Duodenal mucosa (tissue), 2 donors: Measurements from ENCODE around the gene NCAN.

Source experiments
- H3K27ac ChIP-seq: one replicate; pipeline ENCODE4 v1.7.0; 2013; ENCODE audit warnings: low read depth, low read length
- H3K27me3 ChIP-seq, 2 donors: one replicate each; pipeline ENCODE4 v1.7.0; 2013; ENCODE audit warnings: low read length in 2 of 2, control low read depth in 1 of 2; ENCODE audit not compliant: insufficient read depth in 2 of 2, control insufficient read depth in 1 of 2
- H3K36me3 ChIP-seq, 2 donors: one replicate each; pipeline ENCODE4 v1.7.0; 2013; ENCODE audit warnings: low read length in 2 of 2, control low read depth in 1 of 2; ENCODE audit not compliant: insufficient read depth in 2 of 2, control insufficient read depth in 1 of 2
- H3K4me1 ChIP-seq, 2 donors: one replicate each; pipeline ENCODE4 v1.7.0; 2013; ENCODE audit warnings: low read length in 2 of 2, control low read depth in 1 of 2; ENCODE audit not compliant: insufficient read depth in 2 of 2, control insufficient read depth in 1 of 2
- H3K4me3 ChIP-seq, 2 donors: one replicate each; pipeline ENCODE4 v1.7.0; 2013; ENCODE audit warnings: low read length in 2 of 2, low read depth in 1 of 2
- H3K9ac ChIP-seq, 2 donors: one replicate each; pipeline ENCODE4 v1.7.0; 2013; ENCODE audit warnings: low read length in 2 of 2, low read depth in 1 of 2
- H3K9me3 ChIP-seq, 2 donors: one replicate each; pipeline ENCODE4 v1.7.0; 2013; ENCODE audit warnings: low read length in 2 of 2, control low read depth in 1 of 2; ENCODE audit not compliant: control insufficient read depth in 1 of 2

NCAN gene

DNA sequence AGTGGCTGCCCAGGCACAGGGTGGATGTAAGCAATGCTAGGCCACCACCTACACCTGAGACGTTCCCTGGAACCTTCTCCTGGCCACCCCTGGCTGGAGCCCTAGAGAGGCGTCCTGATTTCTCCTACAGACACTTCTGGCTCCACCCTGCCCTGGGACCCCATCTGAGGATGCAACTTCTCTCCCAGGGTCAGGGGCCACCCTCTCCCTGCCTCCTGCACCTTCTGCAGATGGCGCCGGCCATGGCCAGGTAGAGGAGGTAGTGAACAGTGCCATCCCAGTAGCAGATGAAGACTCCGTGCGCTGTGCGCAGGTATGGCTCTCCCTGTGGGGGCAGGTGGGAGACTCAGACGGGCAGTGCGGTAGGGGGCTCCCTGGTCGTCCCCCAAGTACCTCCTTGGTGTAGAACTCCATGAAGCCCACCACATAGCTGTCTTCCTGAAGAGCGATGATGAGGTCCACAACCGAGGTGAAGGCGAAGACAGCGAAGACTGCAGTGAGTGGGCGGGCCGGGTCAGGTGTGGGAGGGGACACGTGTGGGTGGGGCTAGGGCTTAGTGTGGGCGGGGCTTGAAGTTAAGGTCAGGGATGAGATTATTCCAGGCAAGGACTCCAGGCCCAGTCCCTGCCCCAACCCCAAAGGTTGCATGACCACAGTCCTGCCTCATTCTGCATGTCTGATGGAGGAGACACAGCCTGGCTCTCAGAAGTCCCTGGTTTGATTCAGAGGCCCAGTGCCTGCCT is 58.4 kb downstream of the NCAN start:
- Histone ChIP-seq H3K9me3 (no peaks in the 10 kb centered on the region), H3K4me1 (peaks cover 21 to 26% of the 10 kb centered on the region in 2 donors), H3K36me3 (peaks cover 0 to 36% of the 10 kb centered on the region in 2 donors), H3K4me3 (peak overlapping the region in 1 of 2 donors; percentile 30), H3K27me3 (no peaks in the 10 kb centered on the region), H3K9ac (no peak overlapping the region), H3K27ac (no peak overlapping the region)

DNA sequence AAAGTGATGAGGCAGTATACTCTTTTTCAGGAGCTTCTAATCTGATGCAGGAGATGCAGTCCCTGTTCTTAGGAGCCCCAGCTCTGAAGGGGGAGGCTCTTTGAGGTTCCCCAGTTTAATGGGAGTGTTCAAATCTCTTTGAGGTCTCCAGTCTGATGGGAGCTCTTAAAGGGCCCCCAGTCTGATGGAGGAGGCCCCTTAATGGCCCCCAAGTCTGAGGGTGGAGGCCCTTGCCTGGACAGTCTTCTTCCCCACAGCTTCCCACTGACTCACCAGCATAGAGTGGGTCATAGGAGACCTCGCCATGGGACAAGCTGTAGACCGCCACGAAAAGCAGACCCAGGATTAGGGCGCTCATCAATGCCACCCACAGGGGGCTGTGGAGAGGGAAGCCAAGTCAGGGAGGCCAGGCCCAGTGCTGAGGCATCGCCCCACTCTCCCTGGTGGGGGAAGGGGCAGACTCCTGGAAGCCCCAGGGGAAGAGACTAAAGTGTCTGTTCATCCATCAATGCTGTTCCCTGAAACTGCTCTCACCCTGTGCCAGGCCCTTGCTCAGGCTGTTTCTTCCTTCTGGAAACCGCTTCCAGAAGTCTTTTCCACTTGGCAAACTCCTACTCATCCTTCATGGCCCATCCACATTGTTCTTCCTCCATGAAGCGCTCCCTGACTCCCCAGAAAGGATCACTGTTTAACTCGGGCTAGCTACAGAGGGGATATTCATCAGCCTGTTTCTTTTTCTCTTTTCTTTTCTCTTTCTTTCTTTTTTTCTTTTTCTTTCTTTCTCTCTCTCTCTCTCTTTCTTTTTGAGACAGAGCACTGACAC is 59.2 kb downstream of the NCAN start:
- Histone ChIP-seq H3K4me1 (peaks cover 28 to 33% of the 10 kb centered on the region in 2 donors), H3K9ac (peak overlapping the region in 1 of 2 donors; percentile 10), H3K27me3 (no peaks in the 10 kb centered on the region), H3K36me3 (peaks cover 5 to 33% of the 10 kb centered on the region in 2 donors), H3K9me3 (no peaks in the 10 kb centered on the region), H3K4me3 (peak overlapping the region in 1 of 2 donors; percentile 30), H3K27ac (no peak overlapping the region)

DNA sequence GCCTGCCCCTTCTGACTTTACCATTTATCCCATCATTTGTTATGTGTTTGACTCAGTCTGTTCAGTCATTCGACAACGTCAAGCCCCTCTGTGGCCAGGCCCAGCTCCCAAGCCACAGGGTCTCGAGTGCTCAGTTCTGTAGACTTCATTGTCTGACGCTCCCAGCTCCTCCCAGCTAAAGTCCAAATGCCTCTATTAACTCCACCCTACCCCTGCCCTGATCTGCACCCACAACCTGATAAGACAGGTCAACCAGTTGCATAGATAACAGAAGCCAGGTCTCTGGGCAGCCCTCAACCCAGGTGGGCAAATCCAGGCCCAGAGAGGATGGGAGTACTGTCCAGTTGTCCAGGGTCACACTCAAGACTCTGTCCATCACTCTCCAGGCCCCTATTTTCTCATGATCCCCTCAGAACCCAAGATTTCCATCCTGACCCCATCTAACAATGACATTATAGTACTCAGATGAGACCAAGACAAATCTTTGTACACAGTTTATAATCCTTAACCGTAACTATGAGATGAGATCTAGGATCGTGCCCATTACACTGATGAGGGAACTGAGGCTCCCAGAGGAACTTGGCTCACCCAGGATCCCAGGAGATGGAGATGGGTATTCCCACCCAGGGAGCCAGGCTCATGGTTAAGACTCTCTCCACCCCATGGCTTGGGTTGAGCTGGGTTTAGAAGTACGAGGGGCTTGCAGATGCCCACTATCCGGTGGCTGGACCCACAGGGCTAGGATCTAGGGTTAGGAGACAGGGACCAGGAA is 60.3 kb downstream of the NCAN start:
- Histone ChIP-seq H3K4me3 (peak overlapping the region; percentile 61 to 68), H3K27me3 (no peaks in the 10 kb centered on the region), H3K9ac (peak overlapping the region; percentile 33 to 62), H3K4me1 (peaks cover 28 to 33% of the 10 kb centered on the region in 2 donors), H3K9me3 (no peaks in the 10 kb centered on the region), H3K36me3 (peaks cover 10 to 31% of the 10 kb centered on the region in 2 donors), H3K27ac (peak overlapping the region; percentile 33)

DNA sequence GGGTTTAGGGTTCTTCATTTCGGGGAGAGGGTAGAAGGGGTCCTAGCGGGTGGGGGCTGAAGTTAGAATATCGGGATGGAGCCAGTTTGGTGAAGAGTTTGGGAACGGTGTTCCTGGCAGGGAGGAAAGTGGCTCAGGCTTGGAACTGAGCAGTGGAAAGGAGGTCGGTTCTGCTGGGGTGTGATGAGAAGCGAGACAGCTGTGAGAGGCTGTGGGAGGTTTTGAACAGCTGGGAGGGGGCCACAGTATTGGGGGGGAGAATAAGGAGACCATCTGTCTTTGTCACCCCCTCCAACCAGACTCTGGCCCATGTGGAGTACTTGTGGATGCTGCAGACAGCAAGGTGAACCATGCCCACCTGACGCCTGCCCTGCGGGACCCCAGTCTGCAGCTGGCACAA is 62.4 kb downstream of the NCAN start:
- peak overlapping the region in 1 of 2 donors; percentile 32 for H3K9ac ChIP-seq
- H3K9me3 ChIP-seq: no peaks in the 10 kb centered on the region
- H3K36me3 ChIP-seq: peaks cover 11 to 45% of the 10 kb centered on the region in 2 donors
- H3K4me1 ChIP-seq: peaks cover 28 to 33% of the 10 kb centered on the region in 2 donors
- H3K4me3 ChIP-seq: no peak overlapping the region
- H3K27me3 ChIP-seq: no peaks in the 10 kb centered on the region
- H3K27ac ChIP-seq: peak overlapping the region; percentile 32

DNA sequence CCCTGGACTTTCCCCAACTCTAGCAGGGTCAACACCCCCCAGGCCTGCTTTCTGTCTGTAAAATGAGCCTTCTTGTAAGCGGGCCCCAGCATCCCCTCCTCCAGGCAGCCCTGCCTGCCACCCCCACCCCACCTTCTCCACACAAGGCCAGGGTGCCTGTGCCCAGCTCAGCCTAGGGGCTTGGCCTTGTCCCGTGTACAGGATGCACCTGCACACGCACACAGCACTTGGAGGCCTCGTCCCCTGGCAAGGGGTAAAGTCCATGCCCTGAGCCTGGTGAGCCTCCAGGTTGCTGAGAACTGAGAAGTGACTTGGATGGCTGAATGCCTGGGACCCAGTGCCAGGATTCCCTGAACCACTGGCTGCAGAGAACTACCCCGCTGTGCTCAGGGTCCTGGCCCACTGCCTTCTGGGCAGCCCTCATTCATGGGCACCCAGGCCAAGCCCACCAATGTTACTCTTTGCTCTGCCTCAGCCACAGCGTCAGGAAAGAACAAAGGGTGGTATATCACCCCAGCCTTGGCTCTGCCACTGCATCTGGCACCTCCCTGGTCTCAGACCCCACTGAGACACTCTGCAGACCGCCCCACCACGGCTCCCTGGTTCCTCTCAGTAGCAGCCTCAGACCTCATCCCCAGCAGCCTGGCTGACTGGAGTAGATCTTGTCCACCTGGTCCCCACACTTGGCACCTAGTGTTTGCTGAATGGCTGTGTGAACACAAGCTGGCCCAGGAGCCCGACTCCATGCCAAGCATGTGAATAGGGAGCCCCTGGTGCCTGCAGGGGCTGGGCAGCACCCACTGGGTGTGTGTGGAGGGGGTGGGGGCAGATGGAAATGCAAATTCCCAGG is 63.2 kb downstream of the NCAN start:
- H3K4me1 ChIP-seq: peaks cover 28 to 33% of the 10 kb centered on the region in 2 donors
- no peaks in the 10 kb centered on the region for H3K27me3 ChIP-seq
- H3K4me3 ChIP-seq: peak overlapping the region in 1 of 2 donors; percentile 51
- H3K9ac ChIP-seq: peak overlapping the region in 1 of 2 donors; percentile 32
- peaks cover 16 to 45% of the 10 kb centered on the region in 2 donors for H3K36me3 ChIP-seq
- peak overlapping the region; percentile 32 for H3K27ac ChIP-seq
- H3K9me3 ChIP-seq: no peaks in the 10 kb centered on the region

DNA sequence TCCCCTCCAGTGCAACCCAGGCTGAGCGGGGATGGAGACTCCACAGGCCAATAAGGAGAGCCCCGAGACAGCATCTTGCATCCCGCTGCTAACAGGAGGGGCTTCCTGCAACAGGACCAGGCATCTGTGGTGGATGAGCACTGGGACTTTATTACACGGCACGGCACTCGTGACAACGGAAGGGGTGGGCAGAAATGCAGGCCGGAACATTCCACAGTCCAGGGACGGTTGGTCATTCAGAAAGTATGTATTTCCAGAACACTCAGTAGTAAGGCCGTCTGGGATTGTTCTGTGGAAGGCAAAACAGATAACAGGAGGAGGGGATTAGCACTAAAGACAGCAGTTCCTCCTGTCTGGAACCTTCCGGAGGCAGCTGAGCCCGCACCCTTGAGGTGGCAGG is 64.6 kb downstream of the NCAN start:
- Histone ChIP-seq H3K9ac (no peak overlapping the region), H3K4me1 (peaks cover 25% of the 10 kb centered on the region in 2 donors), H3K4me3 (no peak overlapping the region), H3K9me3 (no peaks in the 10 kb centered on the region), H3K27me3 (no peaks in the 10 kb centered on the region), H3K36me3 (peaks cover 16 to 53% of the 10 kb centered on the region in 2 donors), H3K27ac (no peak overlapping the region)

DNA sequence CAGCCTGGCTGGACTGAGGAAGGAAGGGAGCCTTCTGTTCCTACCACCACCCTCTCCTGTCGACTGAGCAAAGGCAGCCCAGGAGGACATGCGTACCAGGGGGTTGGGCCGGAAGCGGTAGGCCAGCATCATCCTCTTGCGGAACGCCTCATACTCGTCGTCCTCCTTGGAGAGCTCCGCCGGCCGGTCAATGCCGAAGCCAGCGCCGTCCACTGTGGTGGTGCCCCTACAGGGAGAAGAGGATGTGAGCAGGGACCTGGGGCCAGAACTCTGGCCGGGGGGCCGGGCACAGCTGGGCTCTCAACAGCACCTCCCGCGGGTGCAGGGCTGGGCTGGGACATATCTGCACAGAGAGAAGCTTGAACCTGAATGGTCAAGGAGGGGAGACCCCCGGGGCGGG is 65.1 kb downstream of the NCAN start:
- Histone ChIP-seq H3K9ac (no peak overlapping the region), H3K4me3 (no peak overlapping the region), H3K9me3 (no peaks in the 10 kb centered on the region), H3K36me3 (peaks cover 16 to 58% of the 10 kb centered on the region in 2 donors), H3K27ac (no peak overlapping the region), H3K27me3 (no peaks in the 10 kb centered on the region), H3K4me1 (peaks cover 25% of the 10 kb centered on the region in 2 donors)

DNA sequence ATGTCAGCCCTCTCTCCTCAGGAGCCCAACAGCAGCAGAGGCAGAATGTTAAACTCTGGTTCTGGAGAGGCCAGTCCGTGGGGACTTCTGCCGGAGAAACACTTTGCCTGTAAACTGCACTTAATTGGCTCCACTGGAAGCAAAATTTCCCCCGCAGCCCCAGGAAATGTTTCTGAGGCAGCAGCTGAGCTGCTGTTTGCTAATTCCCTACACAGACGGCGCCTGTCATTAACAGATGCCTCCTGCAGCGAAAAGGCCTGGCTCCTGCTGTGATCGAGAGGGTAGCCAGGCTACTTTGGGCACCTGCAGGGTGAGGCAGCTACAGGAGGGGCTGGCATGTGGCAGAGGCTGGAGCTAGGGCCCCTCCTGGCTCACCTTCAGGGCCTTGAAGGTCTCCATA is 66.6 kb downstream of the NCAN start:
- Histone ChIP-seq H3K9me3 (no peaks in the 10 kb centered on the region), H3K36me3 (peaks cover 16 to 64% of the 10 kb centered on the region in 2 donors), H3K4me1 (peaks cover 24 to 25% of the 10 kb centered on the region in 2 donors), H3K9ac (no peak overlapping the region), H3K4me3 (no peak overlapping the region), H3K27ac (no peak overlapping the region), H3K27me3 (no peaks in the 10 kb centered on the region)

DNA sequence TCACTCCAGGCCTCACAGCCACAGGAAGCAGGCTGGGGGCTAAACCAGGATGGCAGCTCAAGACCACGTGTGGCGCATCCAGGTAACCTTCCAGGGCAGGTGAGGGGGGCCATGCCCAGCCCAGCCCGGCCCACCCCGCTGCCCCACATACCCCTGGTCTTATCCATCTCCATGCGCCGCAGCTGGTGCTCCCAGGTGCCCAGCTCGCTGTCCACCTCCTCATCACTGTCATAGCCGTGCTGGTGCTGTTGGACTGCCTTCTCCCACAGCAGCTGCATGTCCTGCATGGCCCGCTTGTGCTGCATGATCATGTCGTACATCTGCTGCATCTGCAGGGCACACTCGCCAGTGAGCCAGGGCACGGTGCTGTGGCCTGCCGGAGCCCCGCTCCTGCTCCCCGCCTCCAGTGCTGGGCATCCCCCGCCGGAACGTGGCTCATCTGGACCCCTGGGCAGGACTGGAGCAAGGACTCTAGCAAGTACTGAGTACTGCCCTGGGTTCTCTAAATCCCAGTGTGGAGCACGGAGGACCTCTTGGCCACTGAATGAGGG is 67.4 kb downstream of the NCAN start:
- Histone ChIP-seq H3K4me3 (no peak overlapping the region), H3K9ac (no peak overlapping the region), H3K27me3 (no peaks in the 10 kb centered on the region), H3K4me1 (peaks cover 17% of the 10 kb centered on the region in 2 donors), H3K36me3 (peaks cover 16 to 70% of the 10 kb centered on the region in 2 donors), H3K27ac (no peak overlapping the region), H3K9me3 (no peaks in the 10 kb centered on the region)
